A172 (cell line): ENCODE data around the gene ODAPH. TPM values are rescaled to one million over a fixed set of nuclear protein-coding genes. Genes with fewer than 3 reads are reported as not detected.
A peak's percentile ranks its signal among the peaks of the same experiment; 100 is the strongest.
"Not testable (repeated sequence)": the region's sequence is repeated elsewhere in the genome, so short reads cannot be mapped to it uniquely, and the experiment has no call there.

Experiments
- DNase-seq: peaks from one replicate; pipeline ENCODE4 v3.0.0-alpha.2; 2015; ENCODE audit warnings: low spot score
- total RNA-seq: library from RNA; depleted of rRNA; stranded (reverse); fragments of >200 nt; shearing (Covaris generic); gene quantifications from 2 replicates; pipeline ENCODE4 v1.2.3, GENCODE V29; 2014; rRNA removed

Gene ODAPH
- not detected in 2 replicates for total RNA-seq

GRCh38 chr4:75555294-75556164, at the start of gene ODAPH:
TSS of gene ODAPH (plus strand) at chr4:75556066. CDS start at chr4:75556083, 17 bp downstream.
- peak; percentile 63 for DNase-seq

GRCh38 chr4:75509592-75509991, 46.3 kb upstream of the ODAPH start:
- not testable (repeated sequence) for DNase-seq

- DNase-seq = no peak
Measured at GRCh38 chr4:75511841-75512240, 44.0 kb upstream of the ODAPH start.

- DNase-seq = peak; percentile 42
Measured at GRCh38 chr4:75512386-75513211, 43.3 kb upstream of the ODAPH start.

GRCh38 chr4:75513526-75514130, 42.2 kb upstream of the ODAPH start:
- no peak for DNase-seq

- peak; percentile 87 for DNase-seq
Measured at GRCh38 chr4:75514131-75514948, 41.5 kb upstream of the ODAPH start, which contains the start of the genes RCHY1 and THAP6. TSS of gene RCHY1 (minus strand) at chr4:75514403. CDS start at chr4:75514286, 117 bp downstream. TSS of gene THAP6 (plus strand) at chr4:75514473. CDS start at chr4:75515453, 980 bp downstream.

GRCh38 chr4:75514949-75515612, 40.8 kb upstream of the ODAPH start:
- no peak for DNase-seq

GRCh38 chr4:75516144-75516543, 39.7 kb upstream of the ODAPH start:
- DNase-seq = no peak

- DNase-seq = not testable (repeated sequence)
Measured at GRCh38 chr4:75519452-75519851, 36.4 kb upstream of the ODAPH start.

GRCh38 chr4:75525086-75525485, 30.8 kb upstream of the ODAPH start:
- no peak for DNase-seq

GRCh38 chr4:75525910-75526309, 30.0 kb upstream of the ODAPH start:
- DNase-seq = no peak

- no peak for DNase-seq
Measured at GRCh38 chr4:75527482-75527881, 28.4 kb upstream of the ODAPH start.

GRCh38 chr4:75530556-75531322, 25.1 kb upstream of the ODAPH start:
- DNase-seq = no peak

- not testable (repeated sequence) for DNase-seq
Measured at GRCh38 chr4:75531536-75532143, 24.2 kb upstream of the ODAPH start.

GRCh38 chr4:75533339-75533887, 22.5 kb upstream of the ODAPH start:
- DNase-seq = not testable (repeated sequence)

GRCh38 chr4:75533926-75534325, 21.9 kb upstream of the ODAPH start:
- DNase-seq = not testable (repeated sequence)

GRCh38 chr4:75537308-75537707, 18.6 kb upstream of the ODAPH start:
- not testable (repeated sequence) for DNase-seq

- DNase-seq = peak; percentile 57
Measured at GRCh38 chr4:75542824-75543223, 13.0 kb upstream of the ODAPH start.

- not testable (repeated sequence) for DNase-seq
Measured at GRCh38 chr4:75544220-75544619, 11.6 kb upstream of the ODAPH start.
